ENCODE results near the gene MGAT3.
"Not testable (repeated sequence)": the region's sequence is repeated elsewhere in the genome, so short reads cannot be mapped to it uniquely, and the experiment has no call there.

MGAT3 gene

GRCh38 chr22:39518996-39519680 lies 62.3 kb downstream of the MGAT3 start:
- no peak for DNase-seq

GRCh38 chr22:39519681-39520225 lies 62.9 kb downstream of the MGAT3 start:
- peak; percentile 68 for DNase-seq

- DNase-seq = peak; percentile 95
Measured at GRCh38 chr22:39520226-39521105, 63.7 kb downstream of the MGAT3 start, which contains the start of gene ATF4. Gene ATF4 (plus strand): TSS chr22:39520562. CDS start chr22:39521446, 884 bp downstream.

- DNase-seq = not testable (repeated sequence)
Measured at GRCh38 chr22:39521106-39521885, 64.5 kb downstream of the MGAT3 start.

GRCh38 chr22:39522091-39522490 lies 65.3 kb downstream of the MGAT3 start:
- not testable (repeated sequence) for DNase-seq

GRCh38 chr22:39522567-39523300 lies 65.9 kb downstream of the MGAT3 start:
- DNase-seq = no peak

GRCh38 chr22:39524089-39524752 lies 67.4 kb downstream of the MGAT3 start:
- no peak for DNase-seq

- DNase-seq = no peak
Measured at GRCh38 chr22:39524753-39525657, 68.2 kb downstream of the MGAT3 start.

GRCh38 chr22:39525658-39525975 lies 68.8 kb downstream of the MGAT3 start:
- no peak for DNase-seq

GRCh38 chr22:39526736-39527171 lies 69.9 kb downstream of the MGAT3 start:
- DNase-seq = no peak

GRCh38 chr22:39527481-39527961 lies 70.7 kb downstream of the MGAT3 start:
- no peak for DNase-seq

GRCh38 chr22:39528080-39528661 lies 71.4 kb downstream of the MGAT3 start:
- no peak for DNase-seq

- DNase-seq = peak; percentile 94
Measured at GRCh38 chr22:39528681-39529486, 72.1 kb downstream of the MGAT3 start.

- no peak for DNase-seq
Measured at GRCh38 chr22:39529487-39529851, 72.7 kb downstream of the MGAT3 start.

- no peak for DNase-seq
Measured at GRCh38 chr22:39530116-39530515, 73.3 kb downstream of the MGAT3 start.

- DNase-seq = no peak
Measured at GRCh38 chr22:39530692-39531331, 74.0 kb downstream of the MGAT3 start.

GRCh38 chr22:39532215-39533073 lies 75.6 kb downstream of the MGAT3 start, which contains the start of gene RPS19BP1:
Gene RPS19BP1 (minus strand): TSS chr22:39532748. CDS start chr22:39532738, 10 bp downstream.
- DNase-seq = peak; percentile 98
